ENCODE measurements around the gene TOMM34.

- TF ChIP-seq CTCF (IDR thresholded peaks at IDR 0.05; ENCODE audit: low read length) (no peak), EZH2 (IDR thresholded peaks at IDR 0.05; ENCODE audit: borderline replicate concordance, low read length) (no peak)
Measured at GRCh38 chr20:44896583-44896982, 63.6 kb downstream of the TOMM34 start.
